Measurements from ENCODE around the gene FASN. TPM values are rescaled to one million over a fixed set of nuclear protein-coding genes. Genes with fewer than 3 reads are reported as not detected.

FASN gene
- total and polyA plus RNA-seq, 8 donors: 22.8 to 268 (median 81.6) TPM

GRCh38 chr17:82050761-82051641 is 47.0 kb downstream of the FASN start:
- TF ChIP-seq EP300 (IDR thresholded peaks at IDR 0.05) (no peak), CTCF (IDR thresholded peaks at IDR 0.05) (no peak), POLR2A (IDR thresholded peaks at IDR 0.05) (no peak), POLR2AphosphoS5 (IDR thresholded peaks at IDR 0.05) (no peak)
- peaks cover 19 to 69% (median 62%) of the 10 kb centered on the region in 4 donors for H3K36me3 ChIP-seq
- no peaks in the 10 kb centered on the region for H3K27me3 ChIP-seq
- intact Hi-C loops (cut with DNase I; ENCODE audit: low total_unique reads): no loop called here
- peak overlapping the region; percentile 50 to 85 (median 82) for H3K27ac ChIP-seq
- WGBS, 5 donors: 10 to 28% (median 16%) methylated on average over 29 to 79 of the region's 79 CpGs
- H3K9me3 ChIP-seq: no peaks in the 10 kb centered on the region
- peak overlapping the region; percentile 67 to 88 (median 86) for H3K4me3 ChIP-seq
- peaks cover 28 to 55% (median 48%) of the 10 kb centered on the region in 4 donors for H3K4me1 ChIP-seq
- peak in 1 of 2 donors; percentile 56 for DNase-seq

GRCh38 chr17:82050152-82050760 is 47.8 kb downstream of the FASN start:
- intact Hi-C loops (cut with DNase I; ENCODE audit: low total_unique reads): no loop called here
- peaks cover 12 to 62% (median 54%) of the 10 kb centered on the region in 4 donors for H3K36me3 ChIP-seq
- DNase-seq: no peak
- H3K9me3 ChIP-seq: no peaks in the 10 kb centered on the region
- no peaks in the 10 kb centered on the region for H3K27me3 ChIP-seq
- H3K27ac ChIP-seq: peak overlapping the region in 1 of 5 donors; percentile 82
- H3K4me1 ChIP-seq: peaks cover 28 to 54% (median 48%) of the 10 kb centered on the region in 4 donors
- peak overlapping the region; percentile 67 to 88 (median 86) for H3K4me3 ChIP-seq
- no peak for TF ChIP-seq POLR2AphosphoS5 (IDR thresholded peaks at IDR 0.05)
- TF ChIP-seq EP300 (IDR thresholded peaks at IDR 0.05): no peak
- TF ChIP-seq POLR2A (IDR thresholded peaks at IDR 0.05): no peak
- no peak for TF ChIP-seq CTCF (IDR thresholded peaks at IDR 0.05)
- WGBS, 5 donors: 85 to 89% (median 86%) methylated on average over 22 to 28 of the region's 28 CpGs

- Histone ChIP-seq H3K36me3 (peaks cover 5 to 54% (median 47%) of the 10 kb centered on the region in 4 donors), H3K27me3 (no peaks in the 10 kb centered on the region), H3K9me3 (no peaks in the 10 kb centered on the region), H3K27ac (no peak overlapping the region), H3K4me1 (peaks cover 28 to 52% (median 46%) of the 10 kb centered on the region in 4 donors), H3K4me3 (no peak overlapping the region)
- TF ChIP-seq CTCF (IDR thresholded peaks at IDR 0.05) (no peak), EP300 (IDR thresholded peaks at IDR 0.05) (no peak), POLR2A (IDR thresholded peaks at IDR 0.05) (no peak), POLR2AphosphoS5 (IDR thresholded peaks at IDR 0.05) (no peak)
- DNase-seq: no peak
- intact Hi-C loops (cut with DNase I; ENCODE audit: low total_unique reads): no loop called here
- WGBS, 5 donors: 85 to 100% (median 90%) methylated on average over 4 to 16 of the region's 16 CpGs
These were observed 48.5 kb downstream of the FASN start for GRCh38 chr17:82049521-82049971.

GRCh38 chr17:82049106-82049505 is 48.9 kb downstream of the FASN start:
- no peaks in the 10 kb centered on the region for H3K27me3 ChIP-seq
- peaks cover 3 to 50% (median 43%) of the 10 kb centered on the region in 4 donors for H3K36me3 ChIP-seq
- H3K4me1 ChIP-seq: peaks cover 28 to 48% (median 42%) of the 10 kb centered on the region in 4 donors
- intact Hi-C loops (cut with DNase I; ENCODE audit: low total_unique reads): no loop called here
- no peaks in the 10 kb centered on the region for H3K9me3 ChIP-seq
- no peak overlapping the region for H3K27ac ChIP-seq
- no peak for DNase-seq
- H3K4me3 ChIP-seq: no peak overlapping the region
- WGBS, 5 donors: 74 to 86% (median 83%) methylated on average over 5 to 8 of the region's 8 CpGs
- TF ChIP-seq EP300 (IDR thresholded peaks at IDR 0.05) (no peak), CTCF (IDR thresholded peaks at IDR 0.05) (no peak), POLR2A (IDR thresholded peaks at IDR 0.05) (no peak), POLR2AphosphoS5 (IDR thresholded peaks at IDR 0.05) (no peak)
